Measurements from ENCODE around the gene ZNF862. TPM values are rescaled to one million over a fixed set of nuclear protein-coding genes. Genes with fewer than 3 reads are reported as not detected.
"Not testable (repeated sequence)": the region's sequence is repeated elsewhere in the genome, so short reads cannot be mapped to it uniquely, and the experiment has no call there.

ZNF862 gene
- total RNA-seq, 1 experiment from 2014 or later, result 2.2 TPM

DNA sequence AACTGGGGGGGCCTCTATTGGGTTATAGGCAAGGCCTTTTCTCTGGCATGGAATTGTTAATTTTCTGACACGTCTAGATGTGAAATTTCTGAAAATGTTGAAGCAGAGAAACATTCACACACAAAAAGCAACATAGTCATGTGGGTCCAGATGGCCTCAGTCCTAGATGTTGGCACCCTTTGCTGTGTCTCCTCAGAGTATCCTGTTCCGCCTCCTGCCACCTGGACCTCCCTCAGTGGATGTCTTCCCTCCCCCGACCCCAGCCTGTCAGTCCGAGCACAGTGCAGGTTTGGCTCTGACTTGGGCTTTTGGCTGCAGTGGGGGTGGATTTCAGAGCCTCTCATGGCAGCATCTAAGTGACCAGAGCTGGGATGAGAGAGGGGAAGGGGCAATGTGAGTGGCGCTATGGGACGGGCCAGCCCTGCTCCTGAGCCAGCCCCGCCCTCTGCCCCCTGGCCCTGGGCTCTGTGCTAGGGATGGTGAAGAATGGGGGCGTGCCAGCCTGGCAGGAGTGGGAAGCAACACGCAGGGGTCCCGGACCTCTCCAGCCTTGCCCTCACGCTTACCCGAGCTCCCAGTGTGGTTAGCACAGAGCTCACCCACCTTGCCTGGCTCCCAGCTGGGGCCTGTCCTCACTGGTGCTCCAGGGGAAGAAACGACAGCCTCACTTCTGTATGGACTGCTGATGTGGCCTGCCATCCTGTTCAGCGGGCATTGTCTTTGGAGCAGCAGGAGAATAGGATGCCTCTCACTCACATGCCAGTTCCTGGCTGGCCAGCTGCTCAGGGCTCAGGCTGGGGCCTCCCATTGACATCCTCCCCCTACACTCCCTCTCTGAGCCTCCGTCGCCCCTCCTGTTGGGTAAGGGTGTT, 41.8 kb downstream of the ZNF862 start:
- DNase-seq (ENCODE audit: low read depth), result no peak

GRCh38 chr7:149880638-149881311, 42.6 kb downstream of the ZNF862 start:
- DNase-seq (ENCODE audit: low read depth), result no peak

DNA sequence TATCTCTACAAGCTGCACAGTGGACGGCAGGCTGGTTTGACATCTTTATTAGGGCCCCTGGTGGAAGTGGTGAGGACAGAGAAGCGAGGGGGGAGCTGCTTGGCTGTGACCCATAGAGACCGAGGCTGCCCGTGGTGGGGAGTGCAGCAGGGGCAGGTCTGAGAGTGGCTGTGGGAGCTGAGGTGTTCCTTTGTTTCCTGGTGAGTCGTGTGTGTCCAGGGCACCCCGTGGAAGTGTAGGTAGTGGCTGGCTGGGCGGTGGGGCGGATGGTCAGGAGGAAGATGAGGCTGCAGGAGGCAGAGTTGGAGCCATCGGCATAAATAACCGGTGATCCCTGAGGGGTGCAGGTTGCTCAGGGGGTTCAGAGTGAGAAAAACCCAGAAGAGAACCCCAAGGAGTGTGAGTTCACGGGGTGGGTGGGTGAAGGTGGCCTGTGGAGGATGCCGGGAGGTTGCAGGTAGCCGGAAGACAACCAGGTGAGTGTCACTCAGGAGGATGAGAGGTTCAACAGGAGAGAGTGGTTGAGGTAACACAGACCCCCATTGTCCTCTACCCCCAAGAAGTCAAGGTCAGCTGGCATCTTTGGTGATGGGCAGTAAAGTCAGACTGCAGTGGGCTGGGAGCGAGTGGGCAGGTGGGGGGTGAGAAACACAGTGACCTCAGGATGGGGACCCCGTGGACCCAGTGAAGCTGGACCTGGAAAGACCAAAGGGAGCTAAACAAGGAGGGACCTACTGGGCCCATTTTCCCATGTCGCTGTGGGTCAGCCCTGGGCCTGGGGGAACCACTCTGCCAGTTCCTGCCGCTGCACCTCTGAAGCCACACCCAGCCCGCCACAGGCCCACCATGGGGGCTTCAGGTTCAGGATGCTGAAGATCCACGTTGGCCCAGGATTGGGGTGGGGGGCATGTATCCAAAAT, 43.4 kb downstream of the ZNF862 start:
- no peak for DNase-seq (ENCODE audit: low read depth)

DNA sequence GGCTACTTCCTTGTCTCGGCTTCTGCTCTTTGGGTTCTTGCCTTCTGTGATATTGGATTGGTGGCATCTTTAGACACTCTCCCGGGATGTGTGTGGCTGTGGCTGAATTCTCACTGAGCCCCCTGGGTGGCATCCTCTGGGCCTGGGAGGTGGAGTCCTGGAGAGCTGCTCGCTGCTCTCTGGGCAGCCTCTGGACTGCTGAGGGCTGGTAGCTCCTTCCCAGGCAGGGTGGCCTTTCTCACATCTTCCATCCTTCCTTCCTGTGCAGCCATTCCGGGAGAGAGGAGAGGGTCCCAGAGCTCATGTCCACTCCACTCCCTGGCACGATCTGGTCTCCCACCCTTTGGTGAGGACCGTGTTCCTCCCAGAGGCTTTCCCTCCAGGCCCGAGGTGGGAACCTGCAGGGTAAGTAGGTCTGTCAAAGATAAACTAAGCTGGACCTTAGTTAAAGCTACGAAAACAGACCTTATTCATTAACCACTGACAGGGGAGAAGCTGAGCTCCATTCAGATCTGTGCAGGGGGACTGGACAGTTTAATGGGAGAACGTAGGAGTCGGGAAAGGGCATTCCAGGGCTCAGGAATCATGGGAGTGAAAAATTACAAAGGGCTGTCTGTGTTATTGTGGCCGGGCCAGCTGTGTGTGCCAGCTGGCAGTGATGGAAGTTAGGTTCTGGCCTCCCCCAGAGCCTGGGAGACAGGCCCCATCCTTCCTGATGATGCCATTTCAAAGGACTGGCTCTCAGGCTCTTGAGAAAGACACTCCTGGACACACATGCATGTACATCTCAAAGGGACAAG, 44.3 kb downstream of the ZNF862 start:
- peak; percentile 55 for DNase-seq (ENCODE audit: low read depth)

GRCh38 chr7:149883048-149883438, 44.9 kb downstream of the ZNF862 start:
- no peak for DNase-seq (ENCODE audit: low read depth)

- DNase-seq (ENCODE audit: low read depth), result peak; percentile 14
These were observed 45.3 kb downstream of the ZNF862 start for GRCh38 chr7:149883452-149883861.

GRCh38 chr7:149884016-149884415, 45.8 kb downstream of the ZNF862 start:
- DNase-seq (ENCODE audit: low read depth), result no peak

DNA sequence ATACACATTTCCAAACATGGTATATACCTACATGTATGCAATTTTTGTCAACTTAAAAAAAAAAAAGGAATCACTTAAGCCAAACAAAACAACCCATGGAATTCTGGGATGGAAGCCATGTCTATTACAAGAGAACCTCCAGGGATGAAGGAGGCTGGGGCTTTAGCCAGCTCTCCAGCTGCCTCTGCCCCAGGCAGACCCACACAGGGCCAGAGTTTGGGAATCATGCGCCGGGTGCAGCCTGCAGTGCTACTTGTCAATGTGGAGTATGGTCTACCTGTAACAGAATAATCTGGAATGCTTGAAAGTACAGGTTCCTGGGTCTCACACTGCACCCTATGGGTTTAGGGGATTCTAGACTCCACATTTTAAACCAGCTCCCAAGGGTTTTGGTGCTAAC, 46.4 kb downstream of the ZNF862 start:
- no peak for DNase-seq (ENCODE audit: low read depth)

GRCh38 chr7:149885191-149886017, 47.2 kb downstream of the ZNF862 start:
- DNase-seq (ENCODE audit: low read depth), result peak; percentile 26

DNA sequence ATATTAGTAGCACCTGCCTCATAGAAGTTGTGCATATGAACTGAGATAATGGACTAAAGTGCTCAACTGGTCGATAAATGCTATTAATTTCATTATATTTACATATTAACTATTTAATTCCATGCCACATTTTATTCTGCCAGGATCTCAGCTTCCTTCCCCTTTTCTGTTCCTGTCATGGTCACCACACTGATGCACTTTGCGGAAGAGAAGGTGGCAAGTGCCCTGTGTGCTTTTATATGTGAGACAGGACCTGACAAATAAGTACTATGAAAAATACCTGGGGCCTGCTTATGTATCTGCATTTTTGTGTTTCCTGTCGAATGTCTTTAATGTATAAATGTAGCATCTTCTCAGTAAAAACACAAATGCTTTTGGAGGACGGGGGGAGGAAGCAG, 47.8 kb downstream of the ZNF862 start:
- DNase-seq (ENCODE audit: low read depth), result no peak

DNA sequence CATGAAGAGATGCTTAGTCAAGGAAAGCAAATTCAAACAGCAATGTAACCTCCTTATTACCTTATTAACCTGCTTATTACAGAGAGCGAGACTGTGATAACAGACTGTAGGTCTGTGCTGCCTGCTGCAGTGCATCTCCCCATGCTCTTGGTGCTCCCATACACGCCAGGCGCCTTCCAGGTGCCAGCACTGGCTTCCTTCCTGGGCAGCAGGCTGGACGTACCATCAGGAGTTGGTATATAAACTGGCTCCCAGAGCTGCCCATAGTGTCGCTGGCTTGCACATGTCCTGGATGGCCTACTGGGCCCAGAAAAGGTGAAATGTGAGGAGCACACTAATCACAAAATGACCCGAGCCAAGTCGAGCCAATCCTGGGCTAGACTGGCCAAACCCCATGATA, 49.1 kb downstream of the ZNF862 start:
- DNase-seq (ENCODE audit: low read depth), result no peak

- DNase-seq (ENCODE audit: low read depth), result not testable (repeated sequence)
These were observed 52.5 kb downstream of the ZNF862 start for GRCh38 chr7:149890715-149891114.

DNA sequence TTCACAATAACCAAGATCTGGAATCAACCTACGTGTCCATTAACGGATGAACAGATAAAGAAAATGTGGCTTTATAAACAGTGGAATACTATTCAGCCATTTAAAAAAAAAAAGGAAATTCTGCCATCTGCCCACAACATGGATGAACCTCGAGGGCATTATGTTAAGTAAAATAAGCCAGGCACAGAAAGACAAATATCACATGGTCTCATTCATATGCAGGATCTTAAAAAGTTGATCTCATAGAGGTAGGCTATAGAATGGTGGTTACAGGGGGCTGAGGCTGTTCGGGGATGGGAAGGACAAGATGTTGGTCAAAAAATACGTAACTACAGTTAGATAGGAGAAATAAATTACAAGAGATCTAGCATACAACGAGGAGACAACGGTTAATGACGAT, 56.8 kb downstream of the ZNF862 start:
- not testable (repeated sequence) for DNase-seq (ENCODE audit: low read depth)

DNA sequence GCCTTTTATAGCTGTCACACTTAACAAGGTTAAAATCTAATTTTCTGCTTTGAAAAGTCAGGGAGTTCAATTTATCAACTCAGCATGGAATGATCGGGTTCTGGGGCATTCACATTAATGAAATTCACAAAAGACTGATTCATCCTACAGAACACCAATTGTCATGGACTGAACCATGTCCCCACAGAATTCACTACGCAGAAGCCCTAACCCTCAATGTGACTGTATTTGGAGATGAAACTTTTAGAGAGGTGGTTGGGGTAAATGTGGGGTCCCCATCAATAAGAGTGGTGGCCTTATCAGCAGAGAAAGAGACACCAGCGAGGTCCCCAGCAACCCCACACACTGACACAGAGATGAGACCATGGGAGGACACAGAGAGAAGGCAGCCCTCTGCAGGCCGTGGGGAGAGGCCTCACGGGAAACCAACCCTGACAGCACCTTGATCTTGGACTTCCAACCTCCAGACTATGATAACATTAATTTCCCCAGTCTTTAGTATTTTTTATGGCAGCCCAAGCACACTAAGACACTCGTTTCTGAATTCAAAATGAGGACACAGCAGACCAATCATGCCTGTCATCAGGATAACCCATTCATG, 69.7 kb downstream of the ZNF862 start:
- DNase-seq (ENCODE audit: low read depth), result not testable (repeated sequence)

GRCh38 chr7:149910219-149910618, 72.0 kb downstream of the ZNF862 start:
- not testable (repeated sequence) for DNase-seq (ENCODE audit: low read depth)

DNA sequence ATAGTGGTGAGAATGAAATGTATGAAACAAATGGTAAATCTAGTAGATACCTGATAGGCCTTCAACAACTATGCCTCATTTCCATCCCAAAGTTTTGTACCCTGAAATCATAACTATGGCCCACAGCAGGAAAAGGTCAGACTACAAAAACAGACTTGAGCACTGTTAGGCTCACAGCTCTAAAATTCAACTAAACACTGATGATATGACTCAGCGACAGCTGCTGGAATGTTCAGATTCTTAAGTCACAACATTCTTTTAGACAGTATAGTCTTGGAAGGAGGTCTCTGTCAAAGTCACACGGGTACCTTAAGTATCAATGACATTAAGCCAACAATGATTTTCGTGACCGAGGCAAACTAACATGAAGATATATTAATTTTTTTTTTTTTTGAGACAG, 74.0 kb downstream of the ZNF862 start:
- DNase-seq (ENCODE audit: low read depth), result peak; percentile 4

Data from RPMI7951 (cell line).